A673 (cell line): Measurements from ENCODE around the gene AKAP6. TPM values are rescaled to one million over a fixed set of nuclear protein-coding genes. Genes with fewer than 3 reads are reported as not detected.

Experiments used
- BruUV-seq: library from RNA; stranded (reverse); fragments of 400-500 nt; replicated peaks from 2 replicates; lab custom pipeline; 2021; lab: Mats Ljungman, UMichigan
- CTCF ChIA-PET: fragments of 300-600 bp; sonication (Branson Sonifier 250); formaldehyde crosslinking; loops from one replicate; lab custom pipeline; 2022; ENCODE audit warnings: antibody characterized with exemption; lab: Charles Lee
- POLR2A ChIA-PET: fragments of 300-600 bp; sonication (Branson Sonifier 250); formaldehyde crosslinking; loops from one replicate; lab custom pipeline; 2022; ENCODE audit warnings: antibody characterized with exemption; ENCODE audit not compliant: low non-redundant PET; lab: Charles Lee
- DNase-seq: peaks from one replicate; pipeline ENCODE4 v3.0.0-alpha.2; 2015; ENCODE audit warnings: low spot score
- H3K27ac ChIP-seq: fragments of 200-600 bp; sonication (generic); 2 replicates; pipeline ENCODE4 v1.5.1; 2016; ENCODE audit warnings: mixed run types, low read depth, mild to moderate bottlenecking, mixed read lengths, antibody characterized with exemption, low read length; ENCODE audit not compliant: poor library complexity, severe bottlenecking
- H3K27me3 ChIP-seq: fragments of 200-600 bp; sonication (generic); replicated peaks from 2 replicates; pipeline ENCODE4 v1.6.1; 2017; ENCODE audit warnings: mixed run types, low read depth, mild to moderate bottlenecking, mixed read lengths, antibody characterized with exemption, low read length; ENCODE audit not compliant: insufficient read depth, poor library complexity
- H3K36me3 ChIP-seq: fragments of 200-600 bp; sonication (generic); 2 replicates; pipeline ENCODE4 v1.6.1; 2016; ENCODE audit warnings: mixed run types, mild to moderate bottlenecking, mixed read lengths, antibody characterized with exemption, low read length; ENCODE audit not compliant: insufficient read depth, poor library complexity, severe bottlenecking
- H3K4me1 ChIP-seq: fragments of 200-600 bp; sonication (generic); 2 replicates; pipeline ENCODE4 v1.6.1; 2017; ENCODE audit warnings: mixed run types, mild to moderate bottlenecking, mixed read lengths, antibody characterized with exemption, low read length; ENCODE audit not compliant: insufficient read depth, poor library complexity, severe bottlenecking
- H3K4me3 ChIP-seq: fragments of 200-600 bp; sonication (generic); 2 replicates; pipeline ENCODE4 v1.5.1; 2016; ENCODE audit warnings: low read depth, mixed run types, mild to moderate bottlenecking, mixed read lengths, low read length; ENCODE audit not compliant: poor library complexity, severe bottlenecking
- H3K9me3 ChIP-seq: fragments of 200-600 bp; sonication (generic); 2 replicates; pipeline ENCODE4 v1.6.1; 2016; ENCODE audit warnings: mixed run types, low read depth, mild to moderate bottlenecking, mixed read lengths, antibody characterized with exemption, low read length; ENCODE audit not compliant: poor library complexity, severe bottlenecking
- EZH2 ChIP-seq: fragments of 200-600 bp; sonication (generic); IDR thresholded peaks from 2 replicates; pipeline ENCODE4 v1.6.1; 2017; ENCODE audit warnings: borderline replicate concordance, low read depth, mild to moderate bottlenecking, mixed read lengths, antibody characterized with exemption, low read length; ENCODE audit not compliant: poor library complexity, severe bottlenecking
- intact Hi-C: fragments of 100-400 bp; cut with micrococcal nuclease; formaldehyde crosslinking; loops from one replicate; pipeline ENCODE4 v1.10.0; 2022; ENCODE audit not compliant: unreplicated experiment
- total RNA-seq: library from RNA; stranded (reverse); gene quantifications from 2 replicates; pipeline ENCODE4 v1.2.3, GENCODE V29; 2021
- TF ChIP-seq, protein P1 (sequence below): fragments of 300-800, 200-600 bp; sonication (generic); conservative IDR thresholded peaks from 2 replicates; pipeline ENCODE4 v1.5.1; 2017; ENCODE audit warnings: low read depth, mild to moderate bottlenecking, antibody characterized with exemption, low read length, moderate library complexity, mixed read lengths

AKAP6 gene
- total RNA-seq, 1 experiment from 2014 or later: 0.73 TPM

DNA sequence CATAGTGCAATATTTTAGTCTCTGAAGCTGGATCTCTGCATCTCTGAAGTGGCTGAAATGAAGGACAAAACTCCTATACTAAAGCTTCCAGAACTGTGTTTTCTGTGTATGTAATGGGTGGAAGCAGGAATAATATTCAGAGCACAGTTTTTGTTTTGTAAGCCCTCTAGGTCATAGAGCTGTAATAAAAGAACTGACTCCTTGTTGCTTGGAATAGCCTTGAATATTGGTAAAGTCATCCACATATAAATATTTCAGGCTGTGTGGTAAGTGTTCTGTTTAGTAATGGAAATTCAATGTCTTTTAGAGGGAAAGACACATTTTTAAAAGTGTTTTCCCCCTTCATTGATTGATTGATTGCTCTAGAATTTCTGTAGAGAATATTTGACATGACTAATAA lies 18.2 kb upstream of the AKAP6 start:
- no peak for TF ChIP-seq EZH2
- TF ChIP-seq, protein P1, sequence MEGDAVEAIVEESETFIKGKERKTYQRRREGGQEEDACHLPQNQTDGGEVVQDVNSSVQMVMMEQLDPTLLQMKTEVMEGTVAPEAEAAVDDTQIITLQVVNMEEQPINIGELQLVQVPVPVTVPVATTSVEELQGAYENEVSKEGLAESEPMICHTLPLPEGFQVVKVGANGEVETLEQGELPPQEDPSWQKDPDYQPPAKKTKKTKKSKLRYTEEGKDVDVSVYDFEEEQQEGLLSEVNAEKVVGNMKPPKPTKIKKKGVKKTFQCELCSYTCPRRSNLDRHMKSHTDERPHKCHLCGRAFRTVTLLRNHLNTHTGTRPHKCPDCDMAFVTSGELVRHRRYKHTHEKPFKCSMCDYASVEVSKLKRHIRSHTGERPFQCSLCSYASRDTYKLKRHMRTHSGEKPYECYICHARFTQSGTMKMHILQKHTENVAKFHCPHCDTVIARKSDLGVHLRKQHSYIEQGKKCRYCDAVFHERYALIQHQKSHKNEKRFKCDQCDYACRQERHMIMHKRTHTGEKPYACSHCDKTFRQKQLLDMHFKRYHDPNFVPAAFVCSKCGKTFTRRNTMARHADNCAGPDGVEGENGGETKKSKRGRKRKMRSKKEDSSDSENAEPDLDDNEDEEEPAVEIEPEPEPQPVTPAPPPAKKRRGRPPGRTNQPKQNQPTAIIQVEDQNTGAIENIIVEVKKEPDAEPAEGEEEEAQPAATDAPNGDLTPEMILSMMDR: no peak
- Histone ChIP-seq H3K36me3 (no peaks in the 10 kb centered on the region), H3K4me1 (no peaks in the 10 kb centered on the region), H3K27me3 (no peaks in the 10 kb centered on the region), H3K9me3 (no peaks in the 10 kb centered on the region), H3K4me3 (no peak overlapping the region), H3K27ac (no peak overlapping the region)
- BruUV-seq: no TSS peak
- intact Hi-C loops: no loop called here
- DNase-seq: no peak
- ChIA-PET POLR2A (no interaction called here), CTCF (no interaction called here)

DNA sequence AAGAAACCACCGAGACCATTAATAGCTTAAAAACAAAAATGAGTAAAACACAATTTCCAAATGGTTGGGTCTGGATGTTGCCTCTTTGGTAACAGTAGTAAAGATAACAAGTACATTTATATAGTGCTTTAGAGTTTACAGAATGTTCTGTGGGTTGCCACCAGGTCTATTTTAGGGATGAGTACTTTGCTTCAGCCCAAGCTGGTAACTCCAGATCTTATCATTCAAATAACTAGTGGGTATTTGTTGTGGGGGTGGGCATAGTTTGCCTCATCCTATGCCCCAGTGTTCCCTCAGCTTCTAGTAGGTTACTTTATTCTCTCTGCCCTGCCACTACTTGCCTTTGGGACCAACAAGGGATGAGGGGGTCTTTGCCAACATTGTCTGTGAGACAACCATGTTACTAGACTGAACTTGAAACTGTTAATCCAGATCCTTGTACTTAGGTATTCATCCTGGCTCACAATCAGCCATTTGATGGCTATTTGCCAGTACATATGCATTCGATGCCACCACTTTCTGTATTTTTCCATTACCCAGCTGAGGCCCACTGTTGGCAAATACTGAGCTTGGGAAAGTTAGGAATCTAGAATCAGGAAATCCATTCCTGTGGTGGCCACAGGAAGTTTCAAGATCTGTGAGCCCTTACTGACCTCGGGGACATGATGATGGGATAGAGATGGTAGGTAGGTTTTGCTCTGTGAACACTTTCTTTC lies 17.6 kb upstream of the AKAP6 start:
- no TSS peak for BruUV-seq
- H3K27ac ChIP-seq: no peak overlapping the region

DNA sequence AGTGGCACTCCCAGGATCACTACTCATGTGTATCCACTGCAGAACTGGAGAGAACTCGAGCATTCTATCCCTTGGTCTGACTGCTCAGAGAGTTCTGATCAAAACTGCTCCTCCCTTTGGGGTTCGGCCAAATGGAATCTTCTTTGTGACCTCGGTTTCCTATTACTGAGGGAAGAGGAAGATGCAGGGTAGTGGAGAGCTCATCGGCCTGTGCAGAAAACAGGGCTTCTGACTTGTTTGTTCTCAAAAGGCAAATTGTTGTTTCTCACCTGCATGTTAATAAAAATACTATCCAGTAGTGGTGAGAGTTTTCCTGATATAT lies 17.1 kb upstream of the AKAP6 start:
- no peaks in the 10 kb centered on the region for H3K9me3 ChIP-seq
- no peaks in the 10 kb centered on the region for H3K27me3 ChIP-seq
- TF ChIP-seq, protein P1: no peak
- no peak for TF ChIP-seq EZH2
- no TSS peak for BruUV-seq
- no peaks in the 10 kb centered on the region for H3K36me3 ChIP-seq
- POLR2A ChIA-PET: no interaction called here
- H3K27ac ChIP-seq: no peak overlapping the region
- no peaks in the 10 kb centered on the region for H3K4me1 ChIP-seq
- no peak for DNase-seq
- intact Hi-C loops: no loop called here
- CTCF ChIA-PET: no interaction called here
- no peak overlapping the region for H3K4me3 ChIP-seq

More for the DNA sequence above, 17.6 kb upstream of the AKAP6 start:
- H3K9me3 ChIP-seq: no peaks in the 10 kb centered on the region
- DNase-seq: no peak
- intact Hi-C loops: no loop called here
- ChIA-PET POLR2A (no interaction called here), CTCF (no interaction called here)
- H3K4me3 ChIP-seq: no peak overlapping the region
- H3K36me3 ChIP-seq: no peaks in the 10 kb centered on the region
- H3K27me3 ChIP-seq: no peaks in the 10 kb centered on the region
- TF ChIP-seq EZH2: no peak
- TF ChIP-seq, protein P1: no peak
- H3K4me1 ChIP-seq: no peaks in the 10 kb centered on the region
